ENCODE data around the gene PEX19. TPM values are rescaled to one million over a fixed set of nuclear protein-coding genes. Genes with fewer than 3 reads are reported as not detected.

The PEX19 gene
- polyA plus RNA-seq, 1 of the 3 experiments (the other 2 are of a cell fraction), result 31.4 TPM

- no peak overlapping the region for H3K4me2 ChIP-seq
- CTCF ChIA-PET, result interaction anchor here (0.9 to 2.0 kb wide), 6 partner anchors 8 to 179 kb away, joined by 3 to 19 read pairs (median 4); no protein-coding TSS in a partner anchor
- H3K9me2 ChIP-seq, result no peaks in the 10 kb centered on the region
- no peaks in the 10 kb centered on the region for H3K9me3 ChIP-seq
- H4K20me1 ChIP-seq (ENCODE audit: insufficient read depth), result peaks cover 10% of the 10 kb centered on the region; the same call in 1 of the 2 replicates
- no peak for DNase-seq
- peaks cover 23% of the 10 kb centered on the region for H3K79me2 ChIP-seq (ENCODE audit: insufficient read depth)
- no peak overlapping the region for H2AFZ ChIP-seq (ENCODE audit: low read depth)
- POLR2A ChIA-PET, result no interaction called here
- no peak overlapping the region for H3K27ac ChIP-seq (ENCODE audit: low read depth in 2 of 2, low read length in 1 of 2)
- peaks cover 10 to 16% of the 10 kb centered on the region in 2 experiments for H3K4me1 ChIP-seq (ENCODE audit: control insufficient read depth in 1 of 2, insufficient read depth in 2 of 2, low read depth in 1 of 2, low read length in 1 of 2)
- H3K9ac ChIP-seq, result no peak overlapping the region
- no peak overlapping the region for H3K4me3 ChIP-seq (ENCODE audit: low read depth in 2 of 2, low read length in 1 of 2)
- TF ChIP-seq PBX3 (IDR thresholded peaks at IDR 0.05), result no peak
- TF ChIP-seq EZH2phosphoT487 (IDR thresholded peaks at IDR 0.05; ENCODE audit: borderline replicate concordance, low read depth), result no peak
- no peak for TF ChIP-seq RAD21 (IDR thresholded peaks at IDR 0.05; ENCODE audit: low read length)
- TF ChIP-seq ZBTB33 (IDR thresholded peaks at IDR 0.05; ENCODE audit: borderline replicate concordance, low read depth), result no peak
- no peak for TF ChIP-seq FOXM1 (IDR thresholded peaks at IDR 0.05; ENCODE audit: low read depth)
- no peak for TF ChIP-seq SMC3 (IDR thresholded peaks at IDR 0.05; ENCODE audit: low read depth, low read length)
- no peak for TF ChIP-seq SIN3A (IDR thresholded peaks at IDR 0.05; ENCODE audit: borderline replicate concordance, low read depth, low read length)
- TF ChIP-seq TCF12 (IDR thresholded peaks at IDR 0.05), result no peak
- TF ChIP-seq POLR2AphosphoS5 (IDR thresholded peaks at IDR 0.05; ENCODE audit: low read depth, low read length), result no peak
- TF ChIP-seq GATA2 (CRISPR knock-in tag; IDR thresholded peaks at IDR 0.05), result no peak
- TF ChIP-seq MXI1 (IDR thresholded peaks at IDR 0.05; ENCODE audit: low read depth, low read length), result no peak
- WGBS (ENCODE audit: low lambda C conversion rate), result 57% methylated on average over 4 of the region's 4 CpGs
- peaks cover 0 to 5% of the 10 kb centered on the region in 2 experiments for H3K36me3 ChIP-seq (replicated peaks in 1 of 2; ENCODE audit: control insufficient read depth in 1 of 2, insufficient read depth in 2 of 2, low read length in 1 of 2)
- no peaks in the 10 kb centered on the region for H3K27me3 ChIP-seq (ENCODE audit: insufficient read depth)
- peaks cover 19% of the 10 kb centered on the region for H3F3A ChIP-seq (replicated peaks; ENCODE audit: insufficient read depth)
Observed at GRCh38 chr1:160264795-160265307, 20.1 kb downstream of the PEX19 start.

- H3K4me2 ChIP-seq, result peak within 1 kb of the TSS; percentile 86
- H3K79me2 ChIP-seq (ENCODE audit: insufficient read depth), result peaks cover 50% of the 10 kb centered on the region
- peak within 1 kb of the TSS; percentile 96 for H3K27ac ChIP-seq (ENCODE audit: low read depth in 2 of 2, low read length in 1 of 2)
- H2AFZ ChIP-seq (ENCODE audit: low read depth), result peak within 1 kb of the TSS; percentile 99
- under 1% methylated on average over 25 of the region's 67 CpGs for WGBS (ENCODE audit: low lambda C conversion rate)
- H3K4me1 ChIP-seq (ENCODE audit: control insufficient read depth in 1 of 2, insufficient read depth in 2 of 2, low read depth in 1 of 2, low read length in 1 of 2), result peaks cover 12 to 18% of the 10 kb centered on the region in 2 experiments
- H3K9me3 ChIP-seq, result no peaks in the 10 kb centered on the region
- H3F3A ChIP-seq (replicated peaks; ENCODE audit: insufficient read depth), result peaks cover 25% of the 10 kb centered on the region
- POLR2A ChIA-PET, result interaction anchor here (0.6 to 1.4 kb wide), 9 partner anchors 10 to 176 kb away, joined by 3 to 5 read pairs (median 3); partner anchors contain the start of genes IGSF8, PEX19 and VANGL2
- peaks cover 0 to 14% of the 10 kb centered on the region in 2 experiments for H3K36me3 ChIP-seq (replicated peaks in 1 of 2; ENCODE audit: control insufficient read depth in 1 of 2, insufficient read depth in 2 of 2, low read length in 1 of 2)
- H3K27me3 ChIP-seq (ENCODE audit: insufficient read depth), result no peaks in the 10 kb centered on the region
- peak within 1 kb of the TSS; percentile 98 for H3K9ac ChIP-seq
- H4K20me1 ChIP-seq (ENCODE audit: insufficient read depth), result peaks cover 31% of the 10 kb centered on the region
- DNase-seq, result peak; percentile 94
- H3K9me2 ChIP-seq, result no peaks in the 10 kb centered on the region
- CTCF ChIA-PET, result interaction anchor here (0.7 to 3.8 kb wide), 8 partner anchors 9 to 216 kb away, joined by 3 to 48 read pairs (median 4); no protein-coding TSS in a partner anchor
- peak within 1 kb of the TSS; percentile 93 to 95 for H3K4me3 ChIP-seq (ENCODE audit: low read depth in 2 of 2, low read length in 1 of 2)
- TF ChIP-seq POLR2AphosphoS5 (IDR thresholded peaks at IDR 0.05; ENCODE audit: low read depth, low read length), result peak; percentile 95
- TF ChIP-seq RFX5 (IDR thresholded peaks at IDR 0.05; ENCODE audit: low read length), result no peak
- TF ChIP-seq NRF1 (IDR thresholded peaks at IDR 0.05; ENCODE audit: low read depth, low read length), result peak; percentile 98
- no peak for TF ChIP-seq GATA2 (CRISPR knock-in tag; IDR thresholded peaks at IDR 0.05)
- TF ChIP-seq CHD2 (IDR thresholded peaks at IDR 0.05; ENCODE audit: low read length, partially characterized antibody), result peak; percentile 98
- TF ChIP-seq GABPA (IDR thresholded peaks at IDR 0.05; ENCODE audit: low read depth), result peak; percentile 8; the same call in 1 of the 2 replicates
- TF ChIP-seq MXI1 (IDR thresholded peaks at IDR 0.05; ENCODE audit: low read depth, low read length), result peak; percentile 77
- TF ChIP-seq FOSL2 (IDR thresholded peaks at IDR 0.05; ENCODE audit: borderline replicate concordance, low read depth), result no peak
- peak; percentile 65 for TF ChIP-seq MAX (IDR thresholded peaks at IDR 0.05; ENCODE audit: low read depth)
- peak; percentile 62 for TF ChIP-seq REST (IDR thresholded peaks at IDR 0.05; ENCODE audit: low read depth, low read length)
Observed at GRCh38 chr1:160261893-160262794, 22.8 kb downstream of the PEX19 start, which contains the start of gene DCAF8. Gene DCAF8 (minus strand): TSS chr1:160262549. CDS start chr1:160244008, 18,541 bp downstream.

All from SK-N-SH (cell line).